Endothelial cell of umbilical vein (primary cell): ENCODE measurements around the gene LRP2.

Experiments
- CTCF ChIP-seq, 2 donors: IDR thresholded peaks; 1 replicate in 1 of 2; 2 replicates in 1 of 2; pipeline ENCODE4 v1.5.1; 2011; ENCODE audit warnings: low read length in 2 of 2, mild to moderate bottlenecking in 2 of 2, moderate library complexity in 2 of 2, control low read depth in 1 of 2, inconsistent platforms in 1 of 2, low read depth in 1 of 2; ENCODE audit not compliant: insufficient read depth in 1 of 2; ENCODE audit errors: extremely low read depth in 1 of 2
- EZH2 ChIP-seq: IDR thresholded peaks from 2 replicates; pipeline ENCODE4 v1.6.1; 2012; ENCODE audit warnings: borderline replicate concordance, low read depth, mild to moderate bottlenecking, moderate library complexity, low read length, inconsistent platforms; ENCODE audit not compliant: severe bottlenecking
- FOS ChIP-seq: IDR thresholded peaks from 2 replicates; pipeline ENCODE4 v1.6.1; 2011; ENCODE audit warnings: mild to moderate bottlenecking, low read length, moderate library complexity, borderline replicate concordance; ENCODE audit not compliant: insufficient read depth
- JUN ChIP-seq: IDR thresholded peaks from 2 replicates; pipeline ENCODE4 v1.6.1; 2011; ENCODE audit warnings: borderline replicate concordance, low read depth; ENCODE audit not compliant: insufficient read length, insufficient read depth
- MAX ChIP-seq: IDR thresholded peaks from 2 replicates; pipeline ENCODE4 v1.6.1; 2011; ENCODE audit not compliant: insufficient read depth, insufficient read length
- MYC ChIP-seq: IDR thresholded peaks from one replicate; pipeline ENCODE4 v1.6.1; 2011; ENCODE audit warnings: mild to moderate bottlenecking, low read depth, low read length
- POLR2A ChIP-seq: IDR thresholded peaks from 2 replicates; pipeline ENCODE4 v1.6.1; 2012; ENCODE audit warnings: low read depth, mild to moderate bottlenecking, control low read depth, low read length
- POLR2AphosphoS5 ChIP-seq: IDR thresholded peaks from 2 replicates; pipeline ENCODE4 v1.6.1; 2012; ENCODE audit warnings: low read depth, mild to moderate bottlenecking, control low read depth, low read length, moderate library complexity; ENCODE audit not compliant: insufficient read depth

GRCh38 chr2:169294001-169294675 is 68.2 kb downstream of the LRP2 start:
- no peak for TF ChIP-seq EZH2
- TF ChIP-seq CTCF (IDR thresholded peaks at IDR 0.05; ENCODE audit: extremely low read depth in 1 of 2, insufficient read depth in 1 of 2, low read depth in 1 of 2, low read length in 2 of 2) = no peak
- TF ChIP-seq MYC = no peak
- TF ChIP-seq POLR2A = no peak
- no peak for TF ChIP-seq JUN
- TF ChIP-seq POLR2AphosphoS5 = no peak
- TF ChIP-seq MAX = no peak
- TF ChIP-seq FOS = no peak
